ENCODE results near the gene HDAC10.
"Not testable (repeated sequence)": the region's sequence is repeated elsewhere in the genome, so short reads cannot be mapped to it uniquely, and the experiment has no call there.

The HDAC10 gene

DNA sequence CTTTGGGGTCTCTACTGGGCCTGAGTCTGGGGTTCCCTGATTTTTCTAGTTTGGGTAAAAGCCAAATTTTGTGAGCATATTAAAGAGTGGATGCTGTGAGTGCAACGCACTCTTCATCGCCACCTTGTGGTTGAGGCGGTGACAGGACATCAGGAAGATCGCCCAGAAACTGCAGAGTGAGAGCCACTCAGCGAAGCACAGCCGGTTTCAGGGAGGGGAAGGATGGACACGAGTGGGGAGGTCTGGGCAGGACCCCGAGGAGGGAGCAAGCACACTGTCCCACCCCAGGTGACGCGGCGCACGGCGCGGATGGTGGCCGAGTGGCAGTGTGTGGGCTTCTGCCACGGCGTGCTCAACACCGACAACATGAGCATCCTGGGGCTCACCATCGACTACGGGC, 41.2 kb downstream of the HDAC10 start:
- H3K9me3 ChIP-seq (ENCODE audit: control insufficient read depth, low read length): no peaks in the 10 kb centered on the region
- peaks cover 84% of the 10 kb centered on the region for H3K36me3 ChIP-seq (ENCODE audit: control insufficient read depth, insufficient read depth, low read length)
- 74 to 75% methylated on average over 16 to 20 of the region's 20 CpGs for WGBS, 2 experiments (ENCODE audit: insufficient coverage in 2 of 2)

GRCh38 chr22:50208939-50209892, 41.8 kb downstream of the HDAC10 start:
- WGBS, 2 experiments (ENCODE audit: insufficient coverage in 2 of 2): 92% methylated on average over 29 to 30 of the region's 31 CpGs
- H3K36me3 ChIP-seq (ENCODE audit: control insufficient read depth, insufficient read depth, low read length): peaks cover 84% of the 10 kb centered on the region
- H3K27ac ChIP-seq (ENCODE audit: low read depth, low read length, severe bottlenecking): no peak overlapping the region
- no peak overlapping the region for H3K4me3 ChIP-seq (ENCODE audit: extremely low read depth, insufficient read depth, low read length, poor library complexity, severe bottlenecking)
- H3K9me3 ChIP-seq (ENCODE audit: control insufficient read depth, low read length): no peaks in the 10 kb centered on the region
- H3K4me1 ChIP-seq (ENCODE audit: control insufficient read depth, insufficient read depth, low read length, poor library complexity, severe bottlenecking): peaks cover 8% of the 10 kb centered on the region

More for the DNA sequence above, 41.2 kb downstream of the HDAC10 start:
- Histone ChIP-seq H3K4me3 (ENCODE audit: extremely low read depth, insufficient read depth, low read length, poor library complexity, severe bottlenecking) (no peak overlapping the region), H3K27ac (ENCODE audit: low read depth, low read length, severe bottlenecking) (no peak overlapping the region), H3K4me1 (ENCODE audit: control insufficient read depth, insufficient read depth, low read length, poor library complexity, severe bottlenecking) (peaks cover 8% of the 10 kb centered on the region)

- 94 to 96% methylated on average over 21 to 22 of the region's 22 CpGs for WGBS, 2 experiments (ENCODE audit: insufficient coverage in 2 of 2)
- H3K36me3 ChIP-seq (ENCODE audit: control insufficient read depth, insufficient read depth, low read length): peaks cover 85% of the 10 kb centered on the region
- H3K27ac ChIP-seq (ENCODE audit: low read depth, low read length, severe bottlenecking): no peak overlapping the region
- peaks cover under 1% of the 10 kb centered on the region for H3K9me3 ChIP-seq (ENCODE audit: control insufficient read depth, low read length)
- peaks cover 8% of the 10 kb centered on the region for H3K4me1 ChIP-seq (ENCODE audit: control insufficient read depth, insufficient read depth, low read length, poor library complexity, severe bottlenecking)
- H3K4me3 ChIP-seq (ENCODE audit: extremely low read depth, insufficient read depth, low read length, poor library complexity, severe bottlenecking): no peak overlapping the region
Measured at GRCh38 chr22:50208430-50208938, 42.6 kb downstream of the HDAC10 start.

- Histone ChIP-seq H3K9me3 (ENCODE audit: control insufficient read depth, low read length) (peaks cover 9% of the 10 kb centered on the region), H3K36me3 (ENCODE audit: control insufficient read depth, insufficient read depth, low read length) (peaks cover 86% of the 10 kb centered on the region), H3K4me3 (ENCODE audit: extremely low read depth, insufficient read depth, low read length, poor library complexity, severe bottlenecking) (no peak overlapping the region), H3K27ac (ENCODE audit: low read depth, low read length, severe bottlenecking) (no peak overlapping the region), H3K4me1 (ENCODE audit: control insufficient read depth, insufficient read depth, low read length, poor library complexity, severe bottlenecking) (peaks cover 8% of the 10 kb centered on the region)
- WGBS, 2 experiments (ENCODE audit: insufficient coverage in 2 of 2): 88 to 92% methylated on average over 18 to 23 of the region's 23 CpGs
Measured at GRCh38 chr22:50207383-50208140, 43.5 kb downstream of the HDAC10 start.

DNA sequence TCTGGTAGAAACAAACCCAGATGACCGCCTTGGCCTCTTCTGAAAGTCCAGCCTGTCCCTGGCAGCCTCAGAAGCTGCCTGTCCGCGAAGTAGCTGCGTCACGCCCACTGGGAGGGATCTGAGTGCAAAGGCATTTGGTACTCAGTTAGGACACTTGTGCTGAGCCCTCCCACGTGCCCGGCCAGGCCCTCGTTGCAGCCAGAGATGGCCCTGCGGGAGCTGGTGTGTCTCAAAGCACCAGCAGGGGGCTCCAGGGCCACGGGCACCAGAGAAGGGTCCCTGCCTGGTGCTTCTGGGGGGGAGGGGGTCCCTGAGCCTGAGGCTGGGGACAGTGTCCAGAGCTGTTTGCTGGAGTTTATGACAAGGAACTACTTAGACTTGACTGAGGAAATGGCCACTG, 44.5 kb downstream of the HDAC10 start:
- WGBS, 2 experiments (ENCODE audit: insufficient coverage in 2 of 2): 63 to 64% methylated on average over 8 to 10 of the region's 10 CpGs
- H3K9me3 ChIP-seq (ENCODE audit: control insufficient read depth, low read length): peaks cover 10% of the 10 kb centered on the region
- H3K4me1 ChIP-seq (ENCODE audit: control insufficient read depth, insufficient read depth, low read length, poor library complexity, severe bottlenecking): peaks cover 8% of the 10 kb centered on the region
- H3K36me3 ChIP-seq (ENCODE audit: control insufficient read depth, insufficient read depth, low read length): peaks cover 80% of the 10 kb centered on the region
- no peak overlapping the region for H3K4me3 ChIP-seq (ENCODE audit: extremely low read depth, insufficient read depth, low read length, poor library complexity, severe bottlenecking)
- no peak overlapping the region for H3K27ac ChIP-seq (ENCODE audit: low read depth, low read length, severe bottlenecking)

GRCh38 chr22:50205781-50206569, 45.1 kb downstream of the HDAC10 start:
- peaks cover 8% of the 10 kb centered on the region for H3K4me1 ChIP-seq (ENCODE audit: control insufficient read depth, insufficient read depth, low read length, poor library complexity, severe bottlenecking)
- 96 to 97% methylated on average over 37 to 39 of the region's 45 CpGs for WGBS, 2 experiments (ENCODE audit: insufficient coverage in 2 of 2)
- H3K27ac ChIP-seq (ENCODE audit: low read depth, low read length, severe bottlenecking): no peak overlapping the region
- no peak overlapping the region for H3K4me3 ChIP-seq (ENCODE audit: extremely low read depth, insufficient read depth, low read length, poor library complexity, severe bottlenecking)
- peaks cover 74% of the 10 kb centered on the region for H3K36me3 ChIP-seq (ENCODE audit: control insufficient read depth, insufficient read depth, low read length)
- H3K9me3 ChIP-seq (ENCODE audit: control insufficient read depth, low read length): peaks cover 10% of the 10 kb centered on the region

GRCh38 chr22:50204998-50205397, 46.1 kb downstream of the HDAC10 start:
- H3K36me3 ChIP-seq (ENCODE audit: control insufficient read depth, insufficient read depth, low read length): peaks cover 64% of the 10 kb centered on the region
- 92 to 97% methylated on average over 9 of the region's 9 CpGs for WGBS, 2 experiments (ENCODE audit: insufficient coverage in 2 of 2)

DNA sequence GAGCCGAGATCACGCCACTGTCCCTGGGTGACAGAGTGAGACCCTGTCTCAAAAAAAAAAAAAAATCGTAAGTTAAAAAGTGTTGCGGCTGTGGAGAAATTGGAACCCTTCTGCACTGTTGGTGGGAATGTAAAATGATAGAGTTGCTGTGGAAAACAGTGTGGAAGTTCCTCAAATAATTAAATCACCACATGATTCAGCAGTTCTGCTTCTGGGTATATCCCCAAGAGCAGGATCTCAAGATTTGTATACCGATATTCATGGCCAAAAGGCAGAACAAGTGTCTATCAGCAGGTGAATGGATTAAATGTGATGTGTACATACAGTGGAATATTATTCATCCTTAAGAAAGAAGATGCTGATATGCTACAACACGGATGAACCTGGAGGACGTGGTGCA, 46.5 kb downstream of the HDAC10 start:
- 85 to 93% methylated on average over 4 to 6 of the region's 7 CpGs for WGBS, 2 experiments (ENCODE audit: insufficient coverage in 2 of 2)
- H3K36me3 ChIP-seq (ENCODE audit: control insufficient read depth, insufficient read depth, low read length): peaks cover 64% of the 10 kb centered on the region
- H3K4me1 ChIP-seq (ENCODE audit: control insufficient read depth, insufficient read depth, low read length, poor library complexity, severe bottlenecking): peaks cover 12% of the 10 kb centered on the region
- peaks cover 10% of the 10 kb centered on the region for H3K9me3 ChIP-seq (ENCODE audit: control insufficient read depth, low read length)
- no peak overlapping the region for H3K27ac ChIP-seq (ENCODE audit: low read depth, low read length, severe bottlenecking)
- no peak overlapping the region for H3K4me3 ChIP-seq (ENCODE audit: extremely low read depth, insufficient read depth, low read length, poor library complexity, severe bottlenecking)

More at GRCh38 chr22:50204998-50205397, 46.1 kb downstream of the HDAC10 start:
- H3K9me3 ChIP-seq (ENCODE audit: control insufficient read depth, low read length): peaks cover 10% of the 10 kb centered on the region
- H3K4me3 ChIP-seq (ENCODE audit: extremely low read depth, insufficient read depth, low read length, poor library complexity, severe bottlenecking); H3K27ac ChIP-seq (ENCODE audit: low read depth, low read length, severe bottlenecking); H3K4me1 ChIP-seq (ENCODE audit: control insufficient read depth, insufficient read depth, low read length, poor library complexity, severe bottlenecking): not testable (repeated sequence)

DNA sequence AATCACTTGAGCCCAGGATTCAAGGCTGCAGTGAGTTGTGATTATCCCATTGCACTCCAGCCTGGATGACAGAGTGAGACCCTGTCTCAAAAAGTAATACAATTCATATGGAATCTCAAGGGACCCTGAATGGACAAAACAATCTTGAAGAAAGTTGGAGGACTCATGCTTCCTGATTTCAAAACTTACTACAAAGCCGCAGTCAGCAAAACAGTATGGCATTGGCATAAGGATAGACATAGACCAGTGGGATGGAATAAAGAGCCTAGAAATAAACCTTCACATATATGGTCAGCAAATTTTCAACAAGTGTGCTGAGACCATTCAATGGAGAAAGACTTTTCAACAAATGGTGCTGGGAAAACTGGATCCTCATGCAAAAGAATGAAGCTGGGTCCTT, 47.8 kb downstream of the HDAC10 start:
- 86% methylated on average over 1 of the region's 1 CpG; no CpG with 5 or more reads in 1 of the 2 experiments for WGBS, 2 experiments (ENCODE audit: insufficient coverage in 2 of 2)

GRCh38 chr22:50202130-50202666, 48.9 kb downstream of the HDAC10 start:
- Histone ChIP-seq H3K4me3 (ENCODE audit: extremely low read depth, insufficient read depth, low read length, poor library complexity, severe bottlenecking) (peak overlapping the region; percentile 67), H3K4me1 (ENCODE audit: control insufficient read depth, insufficient read depth, low read length, poor library complexity, severe bottlenecking) (peaks cover 11% of the 10 kb centered on the region), H3K9me3 (ENCODE audit: control insufficient read depth, low read length) (peaks cover 10% of the 10 kb centered on the region), H3K36me3 (ENCODE audit: control insufficient read depth, insufficient read depth, low read length) (peaks cover 59% of the 10 kb centered on the region), H3K27ac (ENCODE audit: low read depth, low read length, severe bottlenecking) (no peak overlapping the region)
- WGBS, 2 experiments (ENCODE audit: insufficient coverage in 2 of 2): 74 to 86% methylated on average over 6 to 12 of the region's 13 CpGs

More for the DNA sequence above, 47.8 kb downstream of the HDAC10 start:
- peaks cover 14% of the 10 kb centered on the region for H3K4me1 ChIP-seq (ENCODE audit: control insufficient read depth, insufficient read depth, low read length, poor library complexity, severe bottlenecking)
- no peak overlapping the region for H3K4me3 ChIP-seq (ENCODE audit: extremely low read depth, insufficient read depth, low read length, poor library complexity, severe bottlenecking)
- no peak overlapping the region for H3K27ac ChIP-seq (ENCODE audit: low read depth, low read length, severe bottlenecking)
- H3K9me3 ChIP-seq (ENCODE audit: control insufficient read depth, low read length): peaks cover 10% of the 10 kb centered on the region
- peaks cover 60% of the 10 kb centered on the region for H3K36me3 ChIP-seq (ENCODE audit: control insufficient read depth, insufficient read depth, low read length)

All from mesodermal cell (in vitro differentiated cells).